HepG2 (cell line): Measurements from ENCODE around the gene RNF13. TPM values are rescaled to one million over a fixed set of nuclear protein-coding genes. Genes with fewer than 3 reads are reported as not detected.

Experiments used
- CENPBD1 ChIP-seq: sonication (generic); formaldehyde crosslinking; IDR thresholded peaks from 2 replicates; pipeline ENCODE4 v1.8.0; 2022; ENCODE audit warnings: missing genetic modification reagents, low read depth, mild to moderate bottlenecking, borderline replicate concordance
- FOXO1 ChIP-seq: sonication (generic); formaldehyde crosslinking; IDR thresholded peaks from 2 replicates; pipeline ENCODE4 v1.4.0; 2020; ENCODE audit warnings: missing genetic modification reagents
- GMEB2 ChIP-seq: IDR thresholded peaks from 2 replicates; pipeline ENCODE4 v1.6.1; 2016; ENCODE audit warnings: missing biosample characterization, missing genetic modification reagents, low read depth
- HMG20A ChIP-seq: IDR thresholded peaks from 2 replicates; pipeline ENCODE4 v1.6.1; 2016; ENCODE audit warnings: borderline replicate concordance
- HNRNPL ChIP-seq: fragments of 200-400 bp; formaldehyde crosslinking; IDR thresholded peaks from 2 replicates; pipeline ENCODE4 v1.6.1; 2017; ENCODE audit warnings: mild to moderate bottlenecking, low read depth, low read length
- KDM4B ChIP-seq: sonication (generic); formaldehyde crosslinking; IDR thresholded peaks from 2 replicates; pipeline ENCODE4 v1.4.0; 2020; ENCODE audit warnings: missing genetic modification reagents
- LCORL ChIP-seq, 2 experiments: fragments of 450-650 bp in 1 of 2; sonication (generic) in 1 of 2; formaldehyde crosslinking in 1 of 2; IDR thresholded peaks; 2 replicates each; pipeline versions ENCODE4 v1.5.0 to v1.6.1; 2017 to 2020; ENCODE audit warnings: antibody characterized with exemption in 1 of 2, missing genetic modification reagents in 1 of 2
- NFYC ChIP-seq: IDR thresholded peaks from 2 replicates; pipeline ENCODE4 v1.6.1; 2016; ENCODE audit warnings: missing genetic modification reagents, missing compliant biosample characterization
- RBM22 ChIP-seq: fragments of 200-400 bp; formaldehyde crosslinking; optimal IDR thresholded peaks from 2 replicates; pipeline ENCODE3; 2017; ENCODE audit warnings: mild to moderate bottlenecking, low read length, moderate library complexity
- TGIF2 ChIP-seq: IDR thresholded peaks from 2 replicates; pipeline ENCODE4 v1.6.1; 2016; ENCODE audit warnings: control low read depth, missing compliant biosample characterization
- ZNF337 ChIP-seq: sonication (generic); formaldehyde crosslinking; IDR thresholded peaks from 2 replicates; pipeline ENCODE4 v1.5.1; 2020; ENCODE audit warnings: missing genetic modification reagents, low read depth, mild to moderate bottlenecking, borderline replicate concordance
- ZNF407 ChIP-seq: sonication (generic); formaldehyde crosslinking; IDR thresholded peaks from one replicate; pipeline ENCODE4 v1.5.1; 2020; ENCODE audit warnings: mild to moderate bottlenecking, missing genetic modification reagents; ENCODE audit errors: not compliant biosample characterization
- ZNF558 ChIP-seq: sonication (generic); formaldehyde crosslinking; IDR thresholded peaks from 2 replicates; pipeline ENCODE4 v1.9.0; 2022; ENCODE audit warnings: mild to moderate bottlenecking, missing genetic modification reagents, borderline replicate concordance
- ZNF709 ChIP-seq: sonication (generic); formaldehyde crosslinking; IDR thresholded peaks from 2 replicates; pipeline ENCODE4 v1.5.0; 2020; ENCODE audit warnings: mild to moderate bottlenecking, missing genetic modification reagents
- ZNF878 ChIP-seq: sonication (generic); formaldehyde crosslinking; IDR thresholded peaks from 2 replicates; pipeline ENCODE4 v1.8.1; 2023; ENCODE audit warnings: mild to moderate bottlenecking, missing genetic modification reagents, moderate library complexity
- polyA plus RNA-seq, 8 experiments: library from polyadenylated mRNA; depleted of rRNA in 3 of 8; stranded (reverse) in 7 of 8; unstranded in 1 of 8; fragments of >200 nt; fragmentation: Illumina TruSeq in 4 of 8; extraction: Trizol in 4 of 8; gene quantifications; 2 replicates each; pipeline versions ENCODE4 v1.2.1 to v1.2.3, GENCODE V29; 2011 to 2016; ENCODE audit warnings: low read depth in 4 of 8, missing spikeins in 1 of 8, mixed read lengths in 1 of 8; ENCODE audit not compliant: insufficient read depth in 1 of 8
- total RNA-seq, 5 experiments: library from RNA; depleted of rRNA; stranded (reverse); fragments of >200 nt; fragmentation: Illumina TruSeq; extraction: Trizol; gene quantifications; 2 replicates each; pipeline ENCODE4 v1.2.3, GENCODE V29; 2016; ENCODE audit warnings: low read depth in 1 of 5

The RNF13 gene
- total and polyA plus RNA-seq, 2 of the 13 experiments (the other 11 are each of a cell fraction or from before 2014, with no cell fraction given), result 39.8 to 46.0 TPM

GRCh38 chr3:149813367-149814281 is 609 bp downstream of the RNF13 start (continued):
- TF ChIP-seq ZNF407 (CRISPR knock-in tag), result no peak
- no peak for TF ChIP-seq FOXO1
- no peak for TF ChIP-seq HMG20A (CRISPR knock-in tag)
- TF ChIP-seq ZNF337 (CRISPR knock-in tag), result no peak
- no peak for TF ChIP-seq CENPBD1 (CRISPR knock-in tag)
- TF ChIP-seq TGIF2, result 0 out of 2 replicates have a peak, but pooled peaks have one; percentile 50
- TF ChIP-seq HNRNPL, result no peak
- TF ChIP-seq ZNF709 (CRISPR knock-in tag), result no peak
- TF ChIP-seq ZNF558 (CRISPR knock-in tag), result 0 out of 2 replicates have a peak, but pooled peaks have one; percentile 72
- TF ChIP-seq KDM4B (CRISPR knock-in tag), result no peak
- TF ChIP-seq ZNF878 (CRISPR knock-in tag), result 0 out of 2 replicates have a peak, but pooled peaks have one; percentile 30
- TF ChIP-seq NFYC, result no peak
- TF ChIP-seq GMEB2, result no peak
- no peak for TF ChIP-seq LCORL (IDR thresholded peaks at IDR 0.05)
- 0 out of 2 replicates have a peak, but pooled peaks have one; percentile 4 for TF ChIP-seq LCORL (CRISPR knock-in tag; IDR thresholded peaks at IDR 0.05)
- TF ChIP-seq RBM22, result no peak
